ENCODE measurements around the gene SLC30A10. TPM values are rescaled to one million over a fixed set of nuclear protein-coding genes. Genes with fewer than 3 reads are reported as not detected.

The SLC30A10 gene
- total and polyA plus RNA-seq, 2 donors from 2014 or later: not detected

GRCh38 chr1:219885680-219886079 lies 42.7 kb downstream of the SLC30A10 start:
- FAIRE-seq (no peak), DNase-seq (no peak)
- no peaks in the 10 kb centered on the region for H3K9me3 ChIP-seq (ENCODE audit: control insufficient read depth in 2 of 3, insufficient read depth in 1 of 3, low read length in 3 of 3)
- H3K27me3 ChIP-seq (ENCODE audit: control insufficient read depth, insufficient read depth, low read length): no peaks in the 10 kb centered on the region
- H3K36me3 ChIP-seq (ENCODE audit: control insufficient read depth in 2 of 3, insufficient read depth in 3 of 3, low read length in 3 of 3): no peaks in the 10 kb centered on the region
- no peak overlapping the region for H3K27ac ChIP-seq (ENCODE audit: low read depth in 2 of 2, low read length in 2 of 2)
- no peak for TF ChIP-seq CTCF (IDR thresholded peaks at IDR 0.05; ENCODE audit: borderline replicate concordance, extremely low read depth, insufficient read depth)
- H3K4me1 ChIP-seq (ENCODE audit: control insufficient read depth in 2 of 3, insufficient read depth in 2 of 3, low read depth in 1 of 3, low read length in 3 of 3): no peaks in the 10 kb centered on the region
- intact Hi-C loops (cut with DNase I): no loop called here
- H3K4me3 ChIP-seq (ENCODE audit: low read length in 3 of 3): no peak overlapping the region
- H3K9ac ChIP-seq (ENCODE audit: low read length in 3 of 3): no peak overlapping the region

- Histone ChIP-seq H3K27me3 (ENCODE audit: control insufficient read depth, insufficient read depth, low read length) (no peaks in the 10 kb centered on the region), H3K27ac (ENCODE audit: low read depth in 2 of 2, low read length in 2 of 2) (no peak overlapping the region), H3K4me1 (ENCODE audit: control insufficient read depth in 2 of 3, insufficient read depth in 2 of 3, low read depth in 1 of 3, low read length in 3 of 3) (no peaks in the 10 kb centered on the region), H3K9me3 (ENCODE audit: control insufficient read depth in 2 of 3, insufficient read depth in 1 of 3, low read length in 3 of 3) (no peaks in the 10 kb centered on the region), H3K36me3 (ENCODE audit: control insufficient read depth in 2 of 3, insufficient read depth in 3 of 3, low read length in 3 of 3) (no peaks in the 10 kb centered on the region), H3K4me3 (ENCODE audit: low read length in 3 of 3) (no peak overlapping the region), H3K9ac (ENCODE audit: low read length in 3 of 3) (no peak overlapping the region)
- TF ChIP-seq CTCF (IDR thresholded peaks at IDR 0.05; ENCODE audit: borderline replicate concordance, extremely low read depth, insufficient read depth): no peak
- DNase-seq (no peak), FAIRE-seq (no peak)
- intact Hi-C loops (cut with DNase I): no loop called here
These were observed 44.7 kb downstream of the SLC30A10 start for GRCh38 chr1:219883400-219884332.

- H3K27me3 ChIP-seq (ENCODE audit: control insufficient read depth, insufficient read depth, low read length): no peaks in the 10 kb centered on the region
- FAIRE-seq (no peak), DNase-seq (no peak)
- H3K4me1 ChIP-seq (ENCODE audit: control insufficient read depth in 2 of 3, insufficient read depth in 2 of 3, low read depth in 1 of 3, low read length in 3 of 3): no peaks in the 10 kb centered on the region
- no peaks in the 10 kb centered on the region for H3K36me3 ChIP-seq (ENCODE audit: control insufficient read depth in 2 of 3, insufficient read depth in 3 of 3, low read length in 3 of 3)
- intact Hi-C loops (cut with DNase I): no loop called here
- H3K27ac ChIP-seq (ENCODE audit: low read depth in 2 of 2, low read length in 2 of 2): no peak overlapping the region
- no peak for TF ChIP-seq CTCF (IDR thresholded peaks at IDR 0.05; ENCODE audit: borderline replicate concordance, extremely low read depth, insufficient read depth)
- no peak overlapping the region for H3K9ac ChIP-seq (ENCODE audit: low read length in 3 of 3)
- H3K9me3 ChIP-seq (ENCODE audit: control insufficient read depth in 2 of 3, insufficient read depth in 1 of 3, low read length in 3 of 3): no peaks in the 10 kb centered on the region
- no peak overlapping the region for H3K4me3 ChIP-seq (ENCODE audit: low read length in 3 of 3)
These were observed 45.6 kb downstream of the SLC30A10 start for GRCh38 chr1:219882755-219883154.
